HG03095 (cell line): ENCODE measurements around the gene SEMA4F.

Experiments used
- ATAC-seq: cut with Tn5 transposase; IDR thresholded peaks from one replicate; pipeline ENCODE4 v1.9.1; 2021; ENCODE audit warnings: moderate library complexity; ENCODE audit not compliant: unreplicated experiment

SEMA4F gene

DNA sequence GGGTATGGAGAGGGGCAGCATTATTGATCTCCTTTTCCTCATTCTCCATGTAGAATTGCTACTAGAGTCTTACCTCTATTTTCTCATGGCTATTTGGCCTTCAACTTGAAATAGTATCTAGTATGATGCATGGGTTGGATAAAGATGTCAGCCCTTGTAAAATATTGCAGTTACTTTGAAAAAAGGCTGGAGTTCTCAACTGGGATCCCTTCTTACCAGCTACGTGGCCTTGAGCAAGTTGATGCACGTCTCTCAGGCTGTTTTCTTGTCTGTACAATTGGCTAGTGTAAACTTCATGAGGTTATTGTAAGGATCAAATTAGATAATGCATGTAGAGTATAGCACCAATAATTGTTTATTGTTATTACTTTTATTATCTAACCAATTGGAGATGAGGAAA, 50.2 kb downstream of the SEMA4F start:
- ATAC-seq, result no peak

DNA sequence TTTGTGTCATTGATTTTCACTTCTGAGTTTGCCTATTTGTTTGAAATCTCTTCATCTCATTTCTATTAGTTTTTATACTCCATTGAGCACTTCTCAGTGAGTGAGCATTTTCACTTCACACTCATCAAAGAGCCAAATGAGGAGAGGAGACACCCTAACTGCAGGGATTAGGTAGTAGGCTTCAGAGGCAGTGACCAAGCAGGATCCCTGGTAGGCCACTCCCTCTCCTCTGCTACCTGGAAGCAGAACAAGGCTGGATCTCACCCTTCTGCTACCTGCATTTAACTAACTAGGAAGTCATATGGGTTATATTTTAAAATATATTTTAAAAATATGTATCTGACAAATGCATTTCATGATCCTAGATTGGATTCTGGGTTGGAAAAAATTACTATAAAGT, 52.7 kb downstream of the SEMA4F start:
- no peak for ATAC-seq

DNA sequence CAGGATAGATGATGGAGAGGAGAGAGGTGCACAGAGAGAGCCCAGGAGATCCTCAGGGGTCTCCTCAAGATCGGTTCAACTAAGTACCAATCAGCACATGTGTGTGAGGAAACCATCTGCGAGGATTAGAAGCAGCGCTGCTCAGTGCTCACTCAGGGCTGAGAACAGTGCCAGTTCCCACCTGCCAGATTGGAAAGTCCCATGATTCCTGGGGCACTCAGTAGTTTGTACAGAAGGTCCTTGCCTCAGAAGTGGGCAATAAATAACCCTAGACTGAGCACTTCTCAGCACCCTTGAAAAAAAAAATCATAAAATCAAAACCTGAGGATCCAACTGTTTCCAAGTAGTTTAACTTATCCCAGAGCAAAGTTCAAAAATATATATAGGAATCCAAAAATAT, 53.8 kb downstream of the SEMA4F start:
- ATAC-seq, result no peak

- no peak for ATAC-seq
Observed at GRCh38 chr2:74708296-74708695, 54.2 kb downstream of the SEMA4F start.

GRCh38 chr2:74708883-74709282, 54.8 kb downstream of the SEMA4F start:
- no peak for ATAC-seq

DNA sequence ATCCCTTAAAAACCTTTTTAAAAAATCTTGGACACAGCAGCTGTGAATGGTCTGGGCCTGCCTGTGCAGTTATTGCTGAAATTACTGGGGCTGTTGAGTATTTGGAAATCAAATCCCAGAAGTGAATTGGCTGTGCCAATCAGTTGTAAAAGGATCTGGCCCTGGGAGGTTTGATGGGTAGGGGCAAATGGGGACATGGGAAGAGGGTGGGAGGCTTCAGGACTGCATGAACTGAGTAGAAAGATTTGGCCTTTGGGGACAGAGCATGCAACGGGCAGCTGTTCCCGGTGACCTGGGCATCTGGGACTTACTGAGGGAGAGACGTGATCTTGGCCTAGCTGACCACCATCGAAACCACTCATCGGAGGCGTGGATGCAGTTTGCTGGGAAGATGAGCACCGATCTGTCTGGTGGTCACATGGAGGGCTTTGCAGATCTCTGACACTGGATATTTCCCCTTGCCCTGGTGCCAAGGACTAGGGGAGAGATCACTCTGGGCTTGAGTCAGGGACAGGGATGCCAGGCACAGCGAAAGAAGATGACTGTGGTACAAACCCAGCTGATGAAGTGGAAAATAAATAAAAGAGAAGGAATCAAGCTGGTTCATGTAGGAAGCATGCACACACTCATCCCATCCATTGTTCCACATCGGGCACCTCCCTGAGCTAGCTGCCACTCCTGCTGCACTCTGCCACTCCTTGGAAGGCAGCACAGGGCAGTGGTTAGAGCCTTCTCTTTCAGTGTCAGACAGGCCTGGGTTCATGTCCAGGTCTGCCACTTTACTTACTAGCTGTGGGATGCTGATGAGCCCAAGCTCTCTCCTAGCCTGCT, 58.4 kb downstream of the SEMA4F start:
- ATAC-seq, result no peak

GRCh38 chr2:74714691-74715080, 60.6 kb downstream of the SEMA4F start:
- no peak for ATAC-seq

DNA sequence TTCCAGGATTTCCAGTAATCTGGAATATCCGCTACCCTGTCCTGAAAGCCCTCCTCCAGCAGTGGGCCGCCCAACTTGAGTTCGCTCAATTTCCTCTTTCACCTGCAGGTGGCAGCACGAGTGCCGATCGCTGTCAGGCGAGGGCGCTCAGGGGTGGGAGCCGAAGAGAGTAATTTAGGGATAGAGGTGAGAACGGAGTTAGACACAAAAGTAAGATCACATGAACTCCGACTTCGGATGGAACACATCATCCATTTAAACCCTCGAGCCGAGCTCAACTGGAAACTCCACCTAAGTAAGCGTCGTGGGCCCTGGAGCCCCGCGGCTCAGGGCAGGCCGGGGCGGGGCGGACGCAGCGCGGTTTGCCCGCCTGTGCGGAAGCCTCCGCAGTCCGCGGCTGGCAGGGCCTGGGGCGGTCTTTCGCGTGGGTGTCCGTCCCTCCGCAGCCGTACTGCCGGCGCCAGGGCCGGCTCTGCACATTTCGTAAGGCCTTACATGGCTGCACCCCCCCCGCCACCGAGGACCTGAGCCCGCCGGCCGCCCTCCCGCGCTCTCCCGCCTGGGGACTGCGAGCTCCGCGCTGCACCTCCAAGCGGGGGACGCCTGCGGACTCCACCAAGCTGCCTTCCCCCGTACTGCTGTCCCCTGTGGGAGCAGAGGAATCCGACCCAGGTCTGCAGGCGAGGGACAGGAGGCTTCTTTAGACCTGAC, 61.2 kb downstream of the SEMA4F start:
- ATAC-seq, result peak; percentile 89

DNA sequence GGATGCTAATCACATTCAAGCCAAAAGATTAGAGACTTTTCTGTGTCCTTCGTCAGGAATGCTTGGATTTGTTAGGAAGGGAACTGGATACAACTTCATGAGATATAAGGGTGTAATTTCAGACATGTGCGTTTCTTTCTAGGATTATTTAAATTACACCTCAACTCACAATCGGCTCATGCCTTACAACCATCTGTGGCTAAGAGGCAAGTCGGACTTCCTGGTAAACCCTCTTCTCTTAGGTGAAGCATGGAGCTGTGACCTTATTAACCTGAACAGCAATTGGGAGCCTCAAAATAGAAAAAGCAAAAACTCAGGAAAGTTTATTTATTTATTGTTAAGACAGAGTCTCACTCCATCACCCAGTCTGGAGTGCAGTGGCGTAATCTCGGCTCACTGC, 61.8 kb downstream of the SEMA4F start:
- ATAC-seq, result no peak

DNA sequence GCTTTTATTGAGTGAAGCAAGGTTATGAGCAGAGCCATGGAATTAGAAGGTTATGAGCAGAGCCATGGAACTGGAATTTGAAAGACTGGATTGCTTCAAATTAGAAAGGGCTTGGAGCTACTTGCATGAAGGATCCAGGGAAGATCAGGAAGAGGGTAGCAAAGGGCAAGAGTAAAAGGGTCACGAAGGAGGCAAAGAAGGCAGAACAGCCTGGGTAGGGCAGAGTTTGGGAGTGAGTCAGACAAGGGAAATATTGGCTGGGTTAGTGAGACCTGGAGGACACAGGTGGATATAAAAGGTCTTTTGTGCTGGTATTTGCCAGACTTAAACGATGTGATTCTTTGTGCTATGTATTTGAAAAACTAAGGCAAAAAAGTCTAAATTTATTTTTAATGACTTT, 65.0 kb downstream of the SEMA4F start:
- ATAC-seq, result no peak

DNA sequence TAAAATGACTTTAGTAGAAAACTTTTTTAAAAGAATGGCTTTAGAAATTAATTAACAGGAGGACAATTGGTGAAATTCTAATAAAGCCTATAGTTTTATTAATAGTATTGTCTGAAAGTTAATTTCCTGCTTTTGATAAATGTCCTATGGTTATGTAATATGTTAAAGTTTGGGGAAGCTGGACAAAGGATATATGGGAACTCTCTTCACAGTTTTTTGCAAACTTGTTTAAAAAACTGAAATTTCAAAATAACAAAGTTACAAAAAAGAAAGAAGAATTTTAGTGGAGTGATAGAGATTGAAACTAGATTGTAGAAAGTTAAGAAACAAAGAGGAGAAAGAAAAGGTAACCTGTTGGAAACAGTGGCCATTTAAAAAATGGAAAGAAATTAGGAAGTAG, 67.3 kb downstream of the SEMA4F start:
- ATAC-seq, result no peak

- ATAC-seq, result no peak
Observed at GRCh38 chr2:74724496-74724895, 70.4 kb downstream of the SEMA4F start.

DNA sequence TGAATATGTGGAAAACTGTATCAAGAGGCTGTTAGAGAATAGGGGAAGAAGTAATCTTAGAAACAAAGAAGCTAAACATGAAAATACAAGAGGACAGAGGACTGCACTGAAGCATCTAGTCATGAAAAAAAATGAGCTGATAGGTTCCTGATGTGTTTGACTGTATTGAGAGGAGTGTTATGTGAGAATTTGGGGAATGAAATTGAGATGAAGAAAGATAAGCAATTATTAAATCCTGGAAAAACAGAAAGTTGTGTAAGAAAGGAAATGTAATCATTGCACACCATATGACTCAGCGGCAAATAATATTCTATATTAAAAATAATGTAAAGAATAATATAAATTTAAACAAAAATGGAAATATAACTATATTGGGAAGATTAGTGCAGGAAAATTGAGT, 71.2 kb downstream of the SEMA4F start:
- ATAC-seq, result no peak

- ATAC-seq, result no peak
Observed at GRCh38 chr2:74728842-74729241, 74.8 kb downstream of the SEMA4F start.

DNA sequence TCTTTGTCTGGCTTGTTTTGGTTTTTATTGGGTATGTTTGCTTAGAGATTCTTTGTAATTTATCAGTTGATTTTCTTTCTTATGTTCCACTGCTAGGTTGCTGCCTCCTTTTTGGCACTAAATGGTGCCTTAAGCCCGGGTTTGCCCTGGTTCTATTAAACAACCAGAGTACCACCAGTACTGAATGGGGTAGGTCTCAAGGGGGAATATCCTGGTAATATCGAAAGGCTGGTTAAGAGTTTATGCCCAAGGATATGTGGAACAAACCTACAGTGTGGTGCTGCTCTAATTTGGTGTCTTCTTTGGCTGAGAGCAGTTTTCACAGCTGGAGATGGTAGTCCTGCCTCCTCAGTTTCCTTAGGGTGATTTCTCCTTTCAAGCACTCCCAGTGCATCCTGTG, 76.5 kb downstream of the SEMA4F start:
- ATAC-seq, result no peak
